Measurements from ENCODE around the gene ADGRL3.
"Not testable (repeated sequence)": the region's sequence is repeated elsewhere in the genome, so short reads cannot be mapped to it uniquely, and the experiment has no call there.

Gene ADGRL3

GRCh38 chr4:61985426-61985825 is 785.3 kb downstream of the ADGRL3 start:
- ChIA-PET CTCF (no interaction called here), POLR2A (no interaction called here)
- no peak for DNase-seq (ENCODE audit: extremely low spot score)
- TF ChIP-seq CTCF (IDR thresholded peaks at IDR 0.05; ENCODE audit: control extremely low read depth, extremely low read depth, low read depth, missing control alignments): no peak

- CTCF ChIA-PET; POLR2A ChIA-PET; DNase-seq (ENCODE audit: extremely low spot score): not testable (repeated sequence)
Observed at GRCh38 chr4:61986929-61987328, 786.8 kb downstream of the ADGRL3 start.

GRCh38 chr4:61992351-61992750 is 792.2 kb downstream of the ADGRL3 start:
- ChIA-PET CTCF (no interaction called here), POLR2A (no interaction called here)
- TF ChIP-seq CTCF (IDR thresholded peaks at IDR 0.05; ENCODE audit: control extremely low read depth, extremely low read depth, low read depth, missing control alignments): no peak
- no peak for DNase-seq (ENCODE audit: extremely low spot score)

GRCh38 chr4:61994036-61994435 is 793.9 kb downstream of the ADGRL3 start:
- no peak for TF ChIP-seq CTCF (IDR thresholded peaks at IDR 0.05; ENCODE audit: control extremely low read depth, extremely low read depth, low read depth, missing control alignments)
- CTCF ChIA-PET: interaction anchor here (1.1 kb wide), 1 partner anchor 10 kb away, joined by 4 read pairs; no protein-coding TSS in a partner anchor
- no peak for DNase-seq (ENCODE audit: extremely low spot score)
- POLR2A ChIA-PET: no interaction called here

GRCh38 chr4:61995717-61996340 is 795.7 kb downstream of the ADGRL3 start:
- no peak for DNase-seq (ENCODE audit: extremely low spot score)
- CTCF ChIA-PET: no interaction called here
- no peak for TF ChIP-seq CTCF (IDR thresholded peaks at IDR 0.05; ENCODE audit: control extremely low read depth, extremely low read depth, low read depth, missing control alignments)
- POLR2A ChIA-PET: no interaction called here

GRCh38 chr4:61996943-61997342 is 796.8 kb downstream of the ADGRL3 start:
- CTCF ChIA-PET: no interaction called here
- TF ChIP-seq CTCF (IDR thresholded peaks at IDR 0.05; ENCODE audit: control extremely low read depth, extremely low read depth, low read depth, missing control alignments): no peak
- POLR2A ChIA-PET: no interaction called here
- DNase-seq (ENCODE audit: extremely low spot score): no peak

- POLR2A ChIA-PET: no interaction called here
- no peak for DNase-seq (ENCODE audit: extremely low spot score)
- CTCF ChIA-PET: no interaction called here
- TF ChIP-seq CTCF (IDR thresholded peaks at IDR 0.05; ENCODE audit: control extremely low read depth, extremely low read depth, low read depth, missing control alignments): no peak
Observed at GRCh38 chr4:61997831-61998230, 797.7 kb downstream of the ADGRL3 start.

Data from GM10248 (cell line).